K562 treated with DMSO at 1 percent for 4 hours (cell line): ENCODE data around the gene AGTR1. TPM values are rescaled to one million over a fixed set of nuclear protein-coding genes. Genes with fewer than 3 reads are reported as not detected.

Experiments used
- total RNA-seq: library from RNA; unstranded; fragments of 300-600 nt; gene quantifications from 2 replicates; pipeline ENCODE4 v1.2.3, GENCODE V29; 2022; ENCODE audit not compliant: insufficient read depth

Gene AGTR1
- total RNA-seq = not detected in 2 replicates

GRCh38 chr3:148697306-148698189 lies at the start of gene AGTR1:
Gene AGTR1 (plus strand): TSS chr3:148697903. CDS start chr3:148741036, 43,133 bp downstream.

Other genes starting within 250 kb of the AGTR1 start
- gene CPB1, start 129.9 kb downstream of the AGTR1 start, total RNA-seq = not detected in 2 replicates
- not detected in 2 replicates for gene CPA3, start 167.4 kb downstream of the AGTR1 start, total RNA-seq